ENCODE results near the gene AMTN.

DNA sequence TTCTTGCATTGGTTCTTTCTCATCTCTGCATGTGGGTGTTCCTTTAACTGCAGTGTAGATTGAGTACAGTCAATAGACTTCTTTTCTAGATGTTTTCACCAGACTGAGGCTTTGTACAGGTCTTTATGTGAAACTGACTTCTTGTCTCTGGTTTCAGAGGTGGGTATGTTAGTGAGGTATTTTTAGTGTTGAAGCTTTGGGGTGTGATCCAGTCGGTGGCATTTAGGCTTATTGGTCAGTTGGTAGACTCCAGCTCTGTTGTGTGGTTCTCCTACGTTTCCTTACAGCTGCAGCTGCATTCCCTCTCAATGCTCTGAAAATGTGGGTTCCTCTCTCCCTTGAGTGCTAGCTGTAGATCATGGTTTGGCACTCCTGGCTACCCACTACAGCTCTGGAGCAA lies 52.4 kb downstream of the AMTN start:
- TF ChIP-seq EZH2 (IDR thresholded peaks at IDR 0.05; ENCODE audit: borderline replicate concordance, insufficient read depth, low read length, poor library complexity, severe bottlenecking) (no peak), TAF1 (IDR thresholded peaks at IDR 0.05; ENCODE audit: low read depth) (no peak)
- TF ChIP-seq, protein P1, sequence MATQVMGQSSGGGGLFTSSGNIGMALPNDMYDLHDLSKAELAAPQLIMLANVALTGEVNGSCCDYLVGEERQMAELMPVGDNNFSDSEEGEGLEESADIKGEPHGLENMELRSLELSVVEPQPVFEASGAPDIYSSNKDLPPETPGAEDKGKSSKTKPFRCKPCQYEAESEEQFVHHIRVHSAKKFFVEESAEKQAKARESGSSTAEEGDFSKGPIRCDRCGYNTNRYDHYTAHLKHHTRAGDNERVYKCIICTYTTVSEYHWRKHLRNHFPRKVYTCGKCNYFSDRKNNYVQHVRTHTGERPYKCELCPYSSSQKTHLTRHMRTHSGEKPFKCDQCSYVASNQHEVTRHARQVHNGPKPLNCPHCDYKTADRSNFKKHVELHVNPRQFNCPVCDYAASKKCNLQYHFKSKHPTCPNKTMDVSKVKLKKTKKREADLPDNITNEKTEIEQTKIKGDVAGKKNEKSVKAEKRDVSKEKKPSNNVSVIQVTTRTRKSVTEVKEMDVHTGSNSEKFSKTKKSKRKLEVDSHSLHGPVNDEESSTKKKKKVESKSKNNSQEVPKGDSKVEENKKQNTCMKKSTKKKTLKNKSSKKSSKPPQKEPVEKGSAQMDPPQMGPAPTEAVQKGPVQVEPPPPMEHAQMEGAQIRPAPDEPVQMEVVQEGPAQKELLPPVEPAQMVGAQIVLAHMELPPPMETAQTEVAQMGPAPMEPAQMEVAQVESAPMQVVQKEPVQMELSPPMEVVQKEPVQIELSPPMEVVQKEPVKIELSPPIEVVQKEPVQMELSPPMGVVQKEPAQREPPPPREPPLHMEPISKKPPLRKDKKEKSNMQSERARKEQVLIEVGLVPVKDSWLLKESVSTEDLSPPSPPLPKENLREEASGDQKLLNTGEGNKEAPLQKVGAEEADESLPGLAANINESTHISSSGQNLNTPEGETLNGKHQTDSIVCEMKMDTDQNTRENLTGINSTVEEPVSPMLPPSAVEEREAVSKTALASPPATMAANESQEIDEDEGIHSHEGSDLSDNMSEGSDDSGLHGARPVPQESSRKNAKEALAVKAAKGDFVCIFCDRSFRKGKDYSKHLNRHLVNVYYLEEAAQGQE (IDR thresholded peaks at IDR 0.05; ENCODE audit: borderline replicate concordance): no peak
- TF ChIP-seq, protein P2, sequence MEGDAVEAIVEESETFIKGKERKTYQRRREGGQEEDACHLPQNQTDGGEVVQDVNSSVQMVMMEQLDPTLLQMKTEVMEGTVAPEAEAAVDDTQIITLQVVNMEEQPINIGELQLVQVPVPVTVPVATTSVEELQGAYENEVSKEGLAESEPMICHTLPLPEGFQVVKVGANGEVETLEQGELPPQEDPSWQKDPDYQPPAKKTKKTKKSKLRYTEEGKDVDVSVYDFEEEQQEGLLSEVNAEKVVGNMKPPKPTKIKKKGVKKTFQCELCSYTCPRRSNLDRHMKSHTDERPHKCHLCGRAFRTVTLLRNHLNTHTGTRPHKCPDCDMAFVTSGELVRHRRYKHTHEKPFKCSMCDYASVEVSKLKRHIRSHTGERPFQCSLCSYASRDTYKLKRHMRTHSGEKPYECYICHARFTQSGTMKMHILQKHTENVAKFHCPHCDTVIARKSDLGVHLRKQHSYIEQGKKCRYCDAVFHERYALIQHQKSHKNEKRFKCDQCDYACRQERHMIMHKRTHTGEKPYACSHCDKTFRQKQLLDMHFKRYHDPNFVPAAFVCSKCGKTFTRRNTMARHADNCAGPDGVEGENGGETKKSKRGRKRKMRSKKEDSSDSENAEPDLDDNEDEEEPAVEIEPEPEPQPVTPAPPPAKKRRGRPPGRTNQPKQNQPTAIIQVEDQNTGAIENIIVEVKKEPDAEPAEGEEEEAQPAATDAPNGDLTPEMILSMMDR (IDR thresholded peaks at IDR 0.05; ENCODE audit: poor library complexity, severe bottlenecking): no peak
